OCI-LY7 (cell line): Measurements from ENCODE around the gene CDH23. TPM values are rescaled to one million over a fixed set of nuclear protein-coding genes. Genes with fewer than 3 reads are reported as not detected.

ENCODE experiments used
- BruUV-seq: library from RNA; stranded (reverse); fragments of 400-500 nt; replicated peaks from 2 replicates; lab custom pipeline; 2021; lab: Mats Ljungman, UMichigan
- CTCF ChIA-PET: fragments of 300-600 bp; sonication (Branson Sonifier 250); formaldehyde crosslinking; loops from one replicate; lab custom pipeline; 2022; ENCODE audit warnings: antibody characterized with exemption; ENCODE audit not compliant: unreplicated experiment; lab: Charles Lee
- POLR2A ChIA-PET: fragments of 300-600 bp; sonication (Branson Sonifier 250); formaldehyde crosslinking; loops from one replicate; lab custom pipeline; 2022; ENCODE audit warnings: antibody characterized with exemption; lab: Charles Lee
- DNase-seq: peaks from one replicate; pipeline ENCODE4 v3.0.0-alpha.2; 2015; ENCODE audit warnings: low spot score
- H2AFZ ChIP-seq: fragments of 200-600 bp; sonication (generic), shearing (Covaris generic); 2 replicates; pipeline ENCODE4 v1.6.1; 2014; ENCODE audit warnings: mild to moderate bottlenecking, antibody characterized with exemption, low read length, moderate library complexity
- H3K27ac ChIP-seq: fragments of 200-600 bp; sonication (generic); 2 replicates; pipeline ENCODE4 v1.5.1; 2014; ENCODE audit warnings: mixed run types, low read depth, mild to moderate bottlenecking, moderate library complexity, low read length, inconsistent platforms; ENCODE audit not compliant: poor library complexity, severe bottlenecking
- H3K36me3 ChIP-seq: fragments of 200-600 bp; sonication (generic); 2 replicates; pipeline ENCODE4 v1.6.1; 2014; ENCODE audit warnings: mild to moderate bottlenecking, antibody characterized with exemption, low read length, moderate library complexity, mixed read lengths; ENCODE audit not compliant: insufficient read depth
- H3K4me1 ChIP-seq: fragments of 200-600 bp; sonication (generic); 2 replicates; pipeline ENCODE4 v1.5.1; 2014; ENCODE audit warnings: mild to moderate bottlenecking, low read length; ENCODE audit not compliant: insufficient read depth, poor library complexity, severe bottlenecking
- H3K4me2 ChIP-seq: fragments of 200-600 bp; sonication (generic); 2 replicates; pipeline ENCODE4 v1.6.1; 2014; ENCODE audit warnings: mild to moderate bottlenecking, low read length
- H3K4me3 ChIP-seq: fragments of 200-600 bp; sonication (generic); 2 replicates; pipeline ENCODE4 v1.5.1; 2014; ENCODE audit warnings: mild to moderate bottlenecking, low read depth, low read length; ENCODE audit not compliant: poor library complexity, severe bottlenecking
- H3K79me2 ChIP-seq: fragments of 200-600 bp; sonication (generic); 2 replicates; pipeline ENCODE4 v1.6.1; 2016; ENCODE audit warnings: low read depth, mild to moderate bottlenecking, low read length, moderate library complexity, mixed read lengths; ENCODE audit not compliant: insufficient read depth
- H3K9me2 ChIP-seq: fragments of 200-600 bp; sonication (generic); 2 replicates; pipeline ENCODE4 v1.6.1; 2016; ENCODE audit warnings: mild to moderate bottlenecking, low read length, mixed read lengths; ENCODE audit not compliant: insufficient read depth
- H3K9me3 ChIP-seq: fragments of 200-600 bp; sonication (generic); 2 replicates; pipeline ENCODE4 v1.6.1; 2014; ENCODE audit warnings: mild to moderate bottlenecking, mixed run types, low read length, mixed read lengths
- H4K20me1 ChIP-seq: fragments of 200-600 bp; sonication (generic); 2 replicates; pipeline ENCODE4 v1.6.1; 2014; ENCODE audit warnings: mild to moderate bottlenecking, antibody characterized with exemption, low read length, moderate library complexity, mixed read lengths; ENCODE audit not compliant: insufficient read depth
- CTCF ChIP-seq: fragments of 200-600 bp; sonication (generic); conservative IDR thresholded peaks from 2 replicates; pipeline ENCODE4 v1.5.1; 2014; ENCODE audit warnings: mild to moderate bottlenecking, antibody characterized with exemption, low read length, moderate library complexity, mixed read lengths
- EZH2phosphoT487 ChIP-seq: fragments of 200-600 bp; sonication (generic); IDR thresholded peaks from 2 replicates; pipeline ENCODE4 v1.6.1; 2018; ENCODE audit warnings: low read depth, borderline replicate concordance, mild to moderate bottlenecking, mixed run types, antibody characterized with exemption, low read length, moderate library complexity, mixed read lengths
- intact Hi-C: fragments of 100-400 bp; cut with micrococcal nuclease; formaldehyde crosslinking; loops from one replicate; pipeline ENCODE4 v1.10.0; 2022; ENCODE audit not compliant: unreplicated experiment
- total RNA-seq, 2 experiments: library from RNA; depleted of rRNA in 1 of 2; stranded (reverse); fragments of >200 nt in 1 of 2; shearing (Covaris generic) in 1 of 2; gene quantifications; 2 replicates each; pipeline ENCODE4 v1.2.3, GENCODE V29; 2014 to 2022

CDH23 gene
- total RNA-seq, 2 experiments from 2014 or later: 0.92 to 9.9 TPM

GRCh38 chr10:71754562-71754961 is 357.8 kb downstream of the CDH23 start:
- 0 out of 2 replicates have a peak overlapping the region, but pooled peaks have one; percentile 50 for H3K4me2 ChIP-seq
- no peaks in the 10 kb centered on the region for H3K79me2 ChIP-seq
- no TSS peak for BruUV-seq
- H2AFZ ChIP-seq: no peak overlapping the region
- H3K36me3 ChIP-seq: no peaks in the 10 kb centered on the region
- H3K4me1 ChIP-seq: peaks cover 66% of the 10 kb centered on the region
- intact Hi-C loops: no loop called here
- TF ChIP-seq CTCF (no peak), EZH2phosphoT487 (no peak)
- CTCF ChIA-PET: interaction anchor here (0.6 kb wide), 1 partner anchor 52 kb away, joined by 3 read pairs; no protein-coding TSS in a partner anchor
- no peak overlapping the region for H3K27ac ChIP-seq
- H3K9me3 ChIP-seq: no peaks in the 10 kb centered on the region
- no peaks in the 10 kb centered on the region for H3K9me2 ChIP-seq
- POLR2A ChIA-PET: no interaction called here
- H3K4me3 ChIP-seq: no peak overlapping the region
- H4K20me1 ChIP-seq: no peaks in the 10 kb centered on the region
- DNase-seq: no peak

GRCh38 chr10:71755179-71755879 is 358.6 kb downstream of the CDH23 start:
- no peaks in the 10 kb centered on the region for H3K79me2 ChIP-seq
- no TSS peak for BruUV-seq
- no peaks in the 10 kb centered on the region for H3K36me3 ChIP-seq
- peaks cover 58% of the 10 kb centered on the region for H3K4me1 ChIP-seq
- DNase-seq: no peak
- no peaks in the 10 kb centered on the region for H3K9me3 ChIP-seq
- TF ChIP-seq EZH2phosphoT487 (no peak), CTCF (no peak)
- no peak overlapping the region for H3K27ac ChIP-seq
- ChIA-PET POLR2A (interaction anchor here (1.4 kb wide), 1 partner anchor 20 kb away, joined by 3 read pairs; no protein-coding TSS in a partner anchor), CTCF (interaction anchor here (0.6 kb wide), 1 partner anchor 51 kb away, joined by 3 read pairs; no protein-coding TSS in a partner anchor)
- no peaks in the 10 kb centered on the region for H3K9me2 ChIP-seq
- intact Hi-C loops: no loop called here
- H4K20me1 ChIP-seq: no peaks in the 10 kb centered on the region
- no peak overlapping the region for H2AFZ ChIP-seq
- H3K4me3 ChIP-seq: no peak overlapping the region
- no peak overlapping the region for H3K4me2 ChIP-seq
